Activated T-helper 1 cell treated with anti-CD3 and anti-CD28 coated beads, Interleukin-12 subunit alpha, Interleukin-12 subunit beta, Interleukin-2, Interleukin-4 antibody, amounts not matched to agents 30 ng/mL and 10 ng/mL and 1 ng/mL, durations not matched to agents 14 hours and 24 hours and 36 hours (primary cell): ENCODE measurements around the gene CD44. TPM values are rescaled to one million over a fixed set of nuclear protein-coding genes. Genes with fewer than 3 reads are reported as not detected.
A peak's percentile ranks its signal among the peaks of the same experiment; 100 is the strongest.

Experiments used
- DNase-seq: peaks from one replicate; pipeline ENCODE4 v3.0.0; 2021; ENCODE audit warnings: low spot score
- H3K27ac Mint-ChIP-seq: one replicate; pipeline ENCODE4 v1.8.0; 2021; ENCODE audit warnings: mild to moderate bottlenecking, mixed read lengths
- H3K27me3 Mint-ChIP-seq: one replicate; pipeline ENCODE4 v1.8.0; 2022; ENCODE audit warnings: mild to moderate bottlenecking, moderate library complexity, mixed read lengths; ENCODE audit not compliant: insufficient read depth
- H3K36me3 Mint-ChIP-seq: one replicate; pipeline ENCODE4 v1.8.0; 2021; ENCODE audit warnings: low read depth, mixed read lengths
- H3K4me1 Mint-ChIP-seq: one replicate; pipeline ENCODE4 v1.8.0; 2021; ENCODE audit warnings: low read depth, mixed read lengths
- H3K4me3 Mint-ChIP-seq: one replicate; pipeline ENCODE4 v1.8.0; 2021; ENCODE audit warnings: mild to moderate bottlenecking, moderate library complexity, mixed read lengths
- H3K9me3 Mint-ChIP-seq: one replicate; pipeline ENCODE4 v1.8.0; 2021; ENCODE audit warnings: mixed read lengths
- intact Hi-C: fragments of 100-400 bp; cut with micrococcal nuclease; formaldehyde crosslinking; loops from one replicate; pipeline ENCODE4 v1.15.1; 2024
- total RNA-seq: library from RNA; stranded (reverse); gene quantifications from 2 replicates; pipeline ENCODE4 v1.2.3, GENCODE V29; 2022

Gene CD44
- total RNA-seq, 1 donor from 2014 or later, result 547 TPM

GRCh38 chr11:35180317-35181233, 41.6 kb downstream of the CD44 start:
- Mint-ChIP-seq H3K9me3 (no peaks in the 10 kb centered on the region), H3K27ac (no peak overlapping the region), H3K4me1 (peaks cover 77% of the 10 kb centered on the region), H3K4me3 (no peak overlapping the region), H3K27me3 (no peaks in the 10 kb centered on the region), H3K36me3 (peaks cover 72% of the 10 kb centered on the region)
- intact Hi-C loops, result no loop called here
- no peak for DNase-seq

- Mint-ChIP-seq H3K4me1 (peaks cover 69% of the 10 kb centered on the region), H3K27me3 (no peaks in the 10 kb centered on the region), H3K4me3 (peak overlapping the region; percentile 30), H3K36me3 (peaks cover 73% of the 10 kb centered on the region), H3K27ac (no peak overlapping the region), H3K9me3 (no peaks in the 10 kb centered on the region)
- no peak for DNase-seq
- intact Hi-C loops, result no loop called here
These were observed 43.5 kb downstream of the CD44 start for GRCh38 chr11:35182317-35182939.

- Mint-ChIP-seq H3K27me3 (no peaks in the 10 kb centered on the region), H3K9me3 (no peaks in the 10 kb centered on the region), H3K4me1 (peaks cover 66% of the 10 kb centered on the region), H3K4me3 (no peak overlapping the region), H3K36me3 (peaks cover 73% of the 10 kb centered on the region), H3K27ac (peak overlapping the region; percentile 31)
- DNase-seq, result no peak
- intact Hi-C loops, result no loop called here
These were observed 44.5 kb downstream of the CD44 start for GRCh38 chr11:35183326-35183925.

- no peaks in the 10 kb centered on the region for H3K27me3 Mint-ChIP-seq
- H3K4me1 Mint-ChIP-seq, result peaks cover 60% of the 10 kb centered on the region
- peaks cover 73% of the 10 kb centered on the region for H3K36me3 Mint-ChIP-seq
- H3K9me3 Mint-ChIP-seq, result no peaks in the 10 kb centered on the region
- peak overlapping the region; percentile 47 for H3K27ac Mint-ChIP-seq
- DNase-seq, result no peak
- intact Hi-C loops, result no loop called here
- no peak overlapping the region for H3K4me3 Mint-ChIP-seq
These were observed 46.7 kb downstream of the CD44 start for GRCh38 chr11:35185696-35186095.

- no peak overlapping the region for H3K4me3 Mint-ChIP-seq
- H3K27me3 Mint-ChIP-seq, result no peaks in the 10 kb centered on the region
- DNase-seq, result no peak
- no peaks in the 10 kb centered on the region for H3K9me3 Mint-ChIP-seq
- peaks cover 77% of the 10 kb centered on the region for H3K36me3 Mint-ChIP-seq
- intact Hi-C loops, result no loop called here
- H3K4me1 Mint-ChIP-seq, result peaks cover 58% of the 10 kb centered on the region
- H3K27ac Mint-ChIP-seq, result no peak overlapping the region
These were observed 49.0 kb downstream of the CD44 start for GRCh38 chr11:35187996-35188395.

- Mint-ChIP-seq H3K36me3 (peaks cover 85% of the 10 kb centered on the region), H3K9me3 (no peaks in the 10 kb centered on the region), H3K4me1 (peaks cover 59% of the 10 kb centered on the region), H3K4me3 (no peak overlapping the region), H3K27me3 (no peaks in the 10 kb centered on the region), H3K27ac (no peak overlapping the region)
- intact Hi-C loops, result no loop called here
- no peak for DNase-seq
These were observed 51.9 kb downstream of the CD44 start for GRCh38 chr11:35190804-35191348.

GRCh38 chr11:35192347-35192746, 53.4 kb downstream of the CD44 start:
- H3K27ac Mint-ChIP-seq, result no peak overlapping the region
- peaks cover 69% of the 10 kb centered on the region for H3K4me1 Mint-ChIP-seq
- DNase-seq, result no peak
- no peak overlapping the region for H3K4me3 Mint-ChIP-seq
- no peaks in the 10 kb centered on the region for H3K27me3 Mint-ChIP-seq
- H3K36me3 Mint-ChIP-seq, result peaks cover 92% of the 10 kb centered on the region
- H3K9me3 Mint-ChIP-seq, result no peaks in the 10 kb centered on the region
- intact Hi-C loops, result loop anchor here (2.0 kb wide), 1 partner anchor 14 kb away; no protein-coding TSS in a partner anchor

GRCh38 chr11:35193767-35194166, 54.8 kb downstream of the CD44 start:
- Mint-ChIP-seq H3K9me3 (no peaks in the 10 kb centered on the region), H3K27me3 (no peaks in the 10 kb centered on the region), H3K27ac (no peak overlapping the region), H3K36me3 (peaks cover 92% of the 10 kb centered on the region), H3K4me3 (no peak overlapping the region), H3K4me1 (peaks cover 64% of the 10 kb centered on the region)
- no peak for DNase-seq
- intact Hi-C loops, result loop anchor here (2.0 kb wide), 1 partner anchor 13 kb away; no protein-coding TSS in a partner anchor

- DNase-seq, result no peak
- Mint-ChIP-seq H3K27ac (peak overlapping the region; percentile 29), H3K27me3 (no peaks in the 10 kb centered on the region), H3K4me3 (no peak overlapping the region), H3K9me3 (no peaks in the 10 kb centered on the region), H3K36me3 (peaks cover 91% of the 10 kb centered on the region), H3K4me1 (peaks cover 44% of the 10 kb centered on the region)
- intact Hi-C loops, result no loop called here
These were observed 58.3 kb downstream of the CD44 start for GRCh38 chr11:35197292-35197691.

GRCh38 chr11:35200811-35201341, 61.9 kb downstream of the CD44 start:
- DNase-seq, result no peak
- no peaks in the 10 kb centered on the region for H3K9me3 Mint-ChIP-seq
- no peak overlapping the region for H3K4me3 Mint-ChIP-seq
- intact Hi-C loops, result no loop called here
- H3K27ac Mint-ChIP-seq, result no peak overlapping the region
- H3K27me3 Mint-ChIP-seq, result no peaks in the 10 kb centered on the region
- H3K36me3 Mint-ChIP-seq, result peaks cover 87% of the 10 kb centered on the region
- peaks cover 24% of the 10 kb centered on the region for H3K4me1 Mint-ChIP-seq

- H3K36me3 Mint-ChIP-seq, result peaks cover 87% of the 10 kb centered on the region
- no peaks in the 10 kb centered on the region for H3K27me3 Mint-ChIP-seq
- H3K27ac Mint-ChIP-seq, result no peak overlapping the region
- intact Hi-C loops, result no loop called here
- H3K4me3 Mint-ChIP-seq, result no peak overlapping the region
- peaks cover 9% of the 10 kb centered on the region for H3K4me1 Mint-ChIP-seq
- no peak for DNase-seq
- peaks cover 14% of the 10 kb centered on the region for H3K9me3 Mint-ChIP-seq
These were observed 65.6 kb downstream of the CD44 start for GRCh38 chr11:35204614-35205013.

- Mint-ChIP-seq H3K4me1 (peaks cover 10% of the 10 kb centered on the region), H3K9me3 (peaks cover 28% of the 10 kb centered on the region), H3K36me3 (peaks cover 89% of the 10 kb centered on the region), H3K27me3 (no peaks in the 10 kb centered on the region), H3K27ac (peak overlapping the region; percentile 40), H3K4me3 (no peak overlapping the region)
- intact Hi-C loops, result loop anchor here (2.0 kb wide), 1 partner anchor 14 kb away; no protein-coding TSS in a partner anchor
- no peak for DNase-seq
These were observed 67.6 kb downstream of the CD44 start for GRCh38 chr11:35206616-35207015.
